K562 (cell line): ENCODE results near the gene CUTA. TPM values are rescaled to one million over a fixed set of nuclear protein-coding genes. Genes with fewer than 3 reads are reported as not detected.

ENCODE experiments used
- CBX3 ChIP-seq, 2 experiments: IDR thresholded peaks; 1 replicate in 1 of 2; 2 replicates in 1 of 2; pipeline ENCODE4 v1.6.1; 2012; ENCODE audit warnings: inconsistent platforms in 2 of 2, low read length in 2 of 2, borderline replicate concordance in 1 of 2, control low read depth in 1 of 2
- ELF1 ChIP-seq: fragments of 200-800 bp; sonication (Bioruptor generic); IDR thresholded peaks from 2 replicates; pipeline ENCODE4 v1.6.1; 2016; ENCODE audit warnings: missing genetic modification characterization, missing compliant biosample characterization
- EP300 ChIP-seq: IDR thresholded peaks from 2 replicates; pipeline ENCODE4 v1.6.1; 2012; ENCODE audit warnings: low read length, improper control_type of control experiment
- EWSR1 ChIP-seq: fragments of 450-650 bp; IDR thresholded peaks from 2 replicates; pipeline ENCODE4 v1.6.1; 2018; ENCODE audit warnings: borderline replicate concordance, mild to moderate bottlenecking, low read depth, moderate library complexity; ENCODE audit not compliant: partially characterized antibody
- FIP1L1 ChIP-seq: fragments of 200-400 bp; formaldehyde crosslinking; IDR thresholded peaks from 2 replicates; pipeline ENCODE4 v1.6.1; 2018; ENCODE audit warnings: mild to moderate bottlenecking, low read depth, low read length; ENCODE audit not compliant: poor library complexity, severe bottlenecking
- FOXM1 ChIP-seq, 2 experiments: fragments of 450-650 bp in 1 of 2; sonication (generic) in 1 of 2; formaldehyde crosslinking in 1 of 2; IDR thresholded peaks; 2 replicates each; pipeline versions ENCODE4 v1.6.1 to v1.9.0; 2017 to 2022; ENCODE audit warnings: low read depth in 2 of 2, mild to moderate bottlenecking in 2 of 2, missing genetic modification reagents in 1 of 2, moderate library complexity in 1 of 2
- GATAD2B ChIP-seq: fragments of 450-650 bp; IDR thresholded peaks from 2 replicates; pipeline ENCODE4 v1.6.1; 2017; ENCODE audit warnings: mild to moderate bottlenecking, borderline replicate concordance
- ILK ChIP-seq: fragments of 450-650 bp; IDR thresholded peaks from 2 replicates; pipeline ENCODE4 v1.6.1; 2016; ENCODE audit warnings: missing genetic modification characterization, low read depth, mild to moderate bottlenecking, missing compliant biosample characterization, moderate library complexity, borderline replicate concordance
- KAT8 ChIP-seq: fragments of 450-650 bp; IDR thresholded peaks from 2 replicates; pipeline ENCODE4 v1.6.1; 2016; ENCODE audit warnings: low read depth, mild to moderate bottlenecking
- NFXL1 ChIP-seq: fragments of 450-650 bp; formaldehyde crosslinking; IDR thresholded peaks from 2 replicates; pipeline ENCODE4 v1.4.0; 2021; ENCODE audit warnings: mild to moderate bottlenecking
- RB1 ChIP-seq: fragments of 450-650 bp; IDR thresholded peaks from 2 replicates; pipeline ENCODE4 v1.6.1; 2017; ENCODE audit warnings: low read depth, mild to moderate bottlenecking
- RBM15 ChIP-seq: fragments of 200-400 bp; formaldehyde crosslinking; IDR thresholded peaks from 2 replicates; pipeline ENCODE4 v1.6.1; 2018; ENCODE audit warnings: mild to moderate bottlenecking, low read length, moderate library complexity; ENCODE audit not compliant: insufficient read depth
- RBM22 ChIP-seq: fragments of 200-400 bp; formaldehyde crosslinking; IDR thresholded peaks from 2 replicates; pipeline ENCODE4 v1.6.1; 2018; ENCODE audit warnings: low read length, low read depth; ENCODE audit not compliant: poor library complexity, severe bottlenecking
- SNRNP70 ChIP-seq: fragments of 200-400 bp; formaldehyde crosslinking; optimal IDR thresholded peaks from 2 replicates; pipeline ENCODE3; 2017; ENCODE audit warnings: low read depth, low read length
- U2AF2 ChIP-seq: fragments of 200-400 bp; formaldehyde crosslinking; optimal IDR thresholded peaks from 2 replicates; pipeline ENCODE3; 2017; ENCODE audit warnings: low read depth, mild to moderate bottlenecking, low read length
- YBX1 ChIP-seq: fragments of 450-650 bp; IDR thresholded peaks from 2 replicates; pipeline ENCODE4 v1.7.1; 2016; ENCODE audit warnings: mild to moderate bottlenecking
- ZFPM2 ChIP-seq: fragments of 250-450 bp; sonication (Bioruptor Pico); IDR thresholded peaks from 2 replicates; pipeline ENCODE4 v1.5.1; 2022; ENCODE audit warnings: mild to moderate bottlenecking
- ZNF174 ChIP-seq: fragments of 250-450 bp; sonication (Bioruptor Pico); IDR thresholded peaks from 2 replicates; pipeline ENCODE4 v1.4.0; 2020; ENCODE audit warnings: mild to moderate bottlenecking
- ZNF23 ChIP-seq: fragments of 250-450 bp; sonication (Bioruptor Pico); IDR thresholded peaks from 2 replicates; pipeline ENCODE4 v1.4.0; 2020; ENCODE audit warnings: mild to moderate bottlenecking
- polyA plus RNA-seq, 8 experiments: library from polyadenylated mRNA; depleted of rRNA in 4 of 8; stranded (reverse) in 5 of 8; unstranded in 3 of 8; fragments of >200 nt; fragmentation: Nextera tagmentation in 2 of 8; fragmentation: Illumina TruSeq in 1 of 8; extraction: Ambion mirVana in 2 of 8; extraction: Trizol in 1 of 8; gene quantifications; 2 replicates each; pipeline versions ENCODE4 v1.2.1 to v1.2.3, GENCODE V29; 2011 to 2014; ENCODE audit warnings: inconsistent platforms in 1 of 8, missing spikeins in 1 of 8
- total RNA-seq, 7 experiments: library from RNA; depleted of rRNA in 6 of 7; stranded (reverse); fragments of >200 nt in 6 of 7; fragmentation: Illumina TruSeq in 2 of 7; extraction: Trizol in 2 of 7; gene quantifications; 2 replicates each; pipeline versions ENCODE4 v1.2.1 to v1.2.3, GENCODE V29; 2011 to 2021; ENCODE audit warnings: low replicate concordance in 1 of 7
- TF ChIP-seq, protein P1 (sequence below): conservative IDR thresholded peaks from 2 replicates; pipeline ENCODE4 v1.6.1; 2011; ENCODE audit warnings: low read depth, mild to moderate bottlenecking, low read length; ENCODE audit not compliant: control insufficient read depth
- TF ChIP-seq, protein P2 (sequence below): fragments of 450-650 bp; IDR thresholded peaks from 2 replicates; pipeline ENCODE4 v1.6.1; 2016; ENCODE audit warnings: missing biosample characterization, missing genetic modification characterization
- TF ChIP-seq, protein P3 (sequence below): fragments of 450-650 bp; IDR thresholded peaks from 2 replicates; pipeline ENCODE4 v1.6.1; 2016; ENCODE audit warnings: low read depth, mild to moderate bottlenecking, moderate library complexity

CUTA gene
- total and polyA plus RNA-seq, 9 of the 15 experiments (the other 6 are each of a cell fraction or from before 2014, with no cell fraction given) = 166 to 682 (median 310) TPM

DNA sequence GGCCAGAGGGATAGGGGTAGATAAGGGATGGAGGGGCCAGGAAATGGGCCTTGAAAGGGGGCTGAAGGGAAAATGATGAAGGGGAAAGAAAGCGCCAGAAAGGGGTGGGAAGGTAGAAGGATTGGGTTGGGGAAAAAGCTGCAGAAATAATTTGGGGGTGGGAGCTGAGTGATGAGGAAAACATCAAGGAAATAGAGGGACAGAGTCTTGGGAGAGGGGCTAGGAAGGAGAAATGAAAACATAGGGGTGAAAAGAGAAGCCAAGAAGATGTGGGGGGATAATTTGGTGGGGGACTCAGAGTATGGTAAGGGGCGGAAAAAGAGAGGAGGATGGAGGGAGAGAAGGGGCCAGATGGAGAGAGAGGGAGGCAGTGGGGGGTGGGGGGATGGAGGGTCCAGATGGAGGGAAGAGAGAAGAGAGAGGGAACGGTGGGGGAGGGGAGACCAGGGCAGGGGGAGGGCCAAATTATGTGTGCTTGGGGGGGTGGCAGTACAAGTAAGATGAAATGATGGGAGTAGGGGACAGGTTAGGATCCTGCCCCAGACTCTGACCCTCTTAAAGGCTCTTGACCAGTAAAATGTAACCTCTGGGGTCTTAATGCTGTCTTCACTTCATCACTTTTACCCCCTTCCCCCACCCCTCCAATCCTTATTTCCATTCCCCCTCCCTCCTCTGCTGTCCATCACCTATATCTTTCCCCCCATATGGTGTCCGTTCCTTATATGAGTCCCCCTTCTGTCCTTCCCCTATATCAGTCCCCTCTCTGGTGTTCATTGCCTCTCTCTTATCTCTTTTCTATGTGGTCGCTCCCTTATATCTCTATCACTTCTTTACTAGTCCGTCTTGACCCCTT lies 2.8 kb upstream of the CUTA start (continued):
- TF ChIP-seq, protein P1, sequence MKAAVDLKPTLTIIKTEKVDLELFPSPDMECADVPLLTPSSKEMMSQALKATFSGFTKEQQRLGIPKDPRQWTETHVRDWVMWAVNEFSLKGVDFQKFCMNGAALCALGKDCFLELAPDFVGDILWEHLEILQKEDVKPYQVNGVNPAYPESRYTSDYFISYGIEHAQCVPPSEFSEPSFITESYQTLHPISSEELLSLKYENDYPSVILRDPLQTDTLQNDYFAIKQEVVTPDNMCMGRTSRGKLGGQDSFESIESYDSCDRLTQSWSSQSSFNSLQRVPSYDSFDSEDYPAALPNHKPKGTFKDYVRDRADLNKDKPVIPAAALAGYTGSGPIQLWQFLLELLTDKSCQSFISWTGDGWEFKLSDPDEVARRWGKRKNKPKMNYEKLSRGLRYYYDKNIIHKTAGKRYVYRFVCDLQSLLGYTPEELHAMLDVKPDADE = no peak
- TF ChIP-seq FIP1L1 (no peak), KAT8 (no peak), NFXL1 (CRISPR knock-in tag) (no peak), SNRNP70 (no peak), CBX3 (IDR thresholded peaks at IDR 0.05; ENCODE audit: borderline replicate concordance in 1 of 2, low read length in 2 of 2) (peak in 1 of 2 experiments; percentile 98; a peak in 2 of 3 replicates), GATAD2B (no peak), EP300 (peak; percentile 43), ZFPM2 (CRISPR knock-in tag) (no peak), ILK (tag) (no peak), RB1 (no peak), ZNF23 (no peak), ELF1 (tag) (no peak), RBM15 (no peak), U2AF2 (no peak), YBX1 (no peak), ZNF174 (CRISPR knock-in tag) (no peak), EWSR1 (no peak), FOXM1 (IDR thresholded peaks at IDR 0.05; ENCODE audit: low read depth) (0 out of 2 replicates have a peak, but pooled peaks have one; percentile 29), FOXM1 (CRISPR knock-in tag; IDR thresholded peaks at IDR 0.05; ENCODE audit: low read depth) (no peak), RBM22 (no peak)
- TF ChIP-seq, protein P2, sequence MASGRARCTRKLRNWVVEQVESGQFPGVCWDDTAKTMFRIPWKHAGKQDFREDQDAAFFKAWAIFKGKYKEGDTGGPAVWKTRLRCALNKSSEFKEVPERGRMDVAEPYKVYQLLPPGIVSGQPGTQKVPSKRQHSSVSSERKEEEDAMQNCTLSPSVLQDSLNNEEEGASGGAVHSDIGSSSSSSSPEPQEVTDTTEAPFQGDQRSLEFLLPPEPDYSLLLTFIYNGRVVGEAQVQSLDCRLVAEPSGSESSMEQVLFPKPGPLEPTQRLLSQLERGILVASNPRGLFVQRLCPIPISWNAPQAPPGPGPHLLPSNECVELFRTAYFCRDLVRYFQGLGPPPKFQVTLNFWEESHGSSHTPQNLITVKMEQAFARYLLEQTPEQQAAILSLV (tag) = no peak
- TF ChIP-seq, protein P3, sequence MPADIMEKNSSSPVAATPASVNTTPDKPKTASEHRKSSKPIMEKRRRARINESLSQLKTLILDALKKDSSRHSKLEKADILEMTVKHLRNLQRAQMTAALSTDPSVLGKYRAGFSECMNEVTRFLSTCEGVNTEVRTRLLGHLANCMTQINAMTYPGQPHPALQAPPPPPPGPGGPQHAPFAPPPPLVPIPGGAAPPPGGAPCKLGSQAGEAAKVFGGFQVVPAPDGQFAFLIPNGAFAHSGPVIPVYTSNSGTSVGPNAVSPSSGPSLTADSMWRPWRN = no peak
